GM18873 (cell line): ENCODE measurements around the gene ZBTB8A.
A peak's percentile ranks its signal among the peaks of the same experiment; 100 is the strongest.
"Not testable (repeated sequence)": the region's sequence is repeated elsewhere in the genome, so short reads cannot be mapped to it uniquely, and the experiment has no call there.

Source experiments
- ATAC-seq: cut with Tn5 transposase; IDR thresholded peaks from one replicate; pipeline ENCODE4 v1.9.1; 2021; ENCODE audit warnings: mild to moderate bottlenecking, moderate library complexity, moderate number of reproducible peaks; ENCODE audit not compliant: unreplicated experiment, low FRiP score

The ZBTB8A gene

GRCh38 chr1:32618673-32619221 is 79.5 kb downstream of the ZBTB8A start:
- no peak for ATAC-seq

DNA sequence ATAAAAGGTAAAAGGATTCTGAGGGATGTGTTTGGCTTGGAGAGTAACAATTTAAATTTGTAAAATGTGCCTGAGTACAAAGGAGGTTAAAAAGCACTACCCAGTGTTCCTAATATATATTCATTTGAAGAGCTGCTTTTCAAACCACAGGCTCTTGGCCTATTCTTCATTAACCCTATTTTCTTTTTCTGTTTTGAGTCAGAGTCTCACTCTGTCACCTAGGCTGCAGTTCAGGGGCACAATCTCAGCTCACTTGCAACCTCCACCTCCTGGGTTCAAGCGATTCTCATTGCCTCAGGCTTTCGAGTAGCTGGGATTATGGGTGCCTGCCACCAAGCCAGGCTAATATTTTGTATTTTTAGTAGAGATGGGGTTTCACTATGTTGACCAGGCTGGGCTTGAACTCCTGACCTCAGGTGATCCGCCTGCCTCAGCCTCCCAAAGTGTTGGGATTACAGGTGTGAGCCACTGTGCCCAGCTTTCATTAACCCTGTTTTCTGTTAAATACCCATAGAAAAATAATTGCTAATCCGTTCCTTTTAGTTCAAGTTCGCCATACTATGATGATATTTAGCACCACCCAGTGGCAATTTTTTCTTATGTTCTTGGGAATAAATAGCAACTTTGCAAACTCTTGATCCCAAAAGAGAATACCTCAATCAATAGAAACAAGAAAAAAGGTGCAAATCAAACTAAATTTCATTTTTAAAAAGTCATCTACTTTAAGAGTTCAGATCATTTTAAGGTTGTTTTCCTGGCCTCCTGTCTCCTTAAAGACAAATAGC is 80.7 kb downstream of the ZBTB8A start:
- peak; percentile 79 for ATAC-seq

GRCh38 chr1:32622205-32622604 is 83.0 kb downstream of the ZBTB8A start:
- no peak for ATAC-seq

GRCh38 chr1:32622806-32623681 is 83.8 kb downstream of the ZBTB8A start:
- ATAC-seq: no peak

DNA sequence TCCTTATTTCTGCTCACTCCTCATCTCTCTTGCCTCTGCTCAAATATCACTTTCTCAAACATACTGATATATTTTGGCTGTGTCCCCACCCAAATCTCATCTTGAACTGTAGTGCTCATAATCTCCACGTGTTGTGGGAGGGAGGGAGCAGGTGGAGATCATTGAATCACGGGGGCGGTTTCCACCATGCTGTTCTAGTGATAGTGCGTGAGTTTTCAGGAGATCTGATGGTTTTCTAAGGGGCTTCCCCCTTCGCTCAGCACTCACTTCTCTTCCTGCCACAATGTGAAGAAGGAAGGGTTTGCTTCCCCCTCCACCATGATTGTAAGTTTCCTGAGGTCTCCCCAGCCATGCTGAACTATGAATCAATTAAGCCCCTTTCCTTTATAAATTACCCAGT is 84.5 kb downstream of the ZBTB8A start:
- no peak for ATAC-seq

- ATAC-seq: no peak
These were observed 86.9 kb downstream of the ZBTB8A start for GRCh38 chr1:32626176-32626575.

DNA sequence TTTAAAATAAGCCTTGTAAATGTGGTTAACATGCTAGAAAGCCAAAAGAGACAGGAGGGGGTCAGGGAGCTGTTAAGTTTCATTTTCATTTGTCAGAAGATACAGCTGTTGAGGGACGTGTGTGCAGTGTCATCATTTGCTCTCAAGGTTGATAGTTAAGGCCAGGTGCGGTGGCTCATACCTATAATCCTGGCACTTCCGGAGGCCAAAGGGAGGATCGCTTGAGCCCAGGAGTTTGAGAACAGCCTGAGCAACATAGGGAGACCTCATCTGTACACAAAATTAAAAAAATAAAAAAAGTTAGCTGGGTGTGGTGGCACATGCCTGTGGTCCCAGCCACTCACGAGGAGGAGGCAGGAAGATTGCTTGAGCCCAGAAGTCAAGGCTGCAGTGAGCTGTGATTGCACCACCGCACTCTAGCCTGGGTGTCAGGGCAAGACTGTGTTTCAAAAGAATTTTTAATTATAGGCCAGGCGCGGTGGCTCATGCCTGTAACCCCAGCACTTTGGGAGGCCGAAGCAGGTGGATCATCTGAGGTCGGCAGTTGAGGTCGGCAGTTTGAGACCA is 88.5 kb downstream of the ZBTB8A start:
- ATAC-seq: no peak

DNA sequence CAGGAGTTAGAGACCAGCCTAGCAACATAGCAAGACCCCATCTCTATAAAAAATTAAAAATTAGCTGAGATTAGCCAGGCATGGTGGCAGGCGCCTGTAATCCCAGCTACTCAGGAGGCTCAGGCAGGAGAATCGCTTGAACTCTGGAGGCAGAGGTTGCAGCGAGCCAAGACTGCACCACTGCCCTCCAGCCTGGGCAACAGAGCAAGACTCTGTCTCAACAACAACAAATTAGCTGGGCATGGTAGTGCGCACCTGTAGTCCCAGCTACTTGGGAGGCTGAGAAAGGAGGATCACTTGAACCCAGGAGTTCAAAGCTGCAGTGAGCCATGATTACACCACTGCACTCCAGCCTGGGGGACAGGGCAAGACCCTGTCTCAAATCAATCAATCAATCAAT is 90.9 kb downstream of the ZBTB8A start:
- not testable (repeated sequence) for ATAC-seq

DNA sequence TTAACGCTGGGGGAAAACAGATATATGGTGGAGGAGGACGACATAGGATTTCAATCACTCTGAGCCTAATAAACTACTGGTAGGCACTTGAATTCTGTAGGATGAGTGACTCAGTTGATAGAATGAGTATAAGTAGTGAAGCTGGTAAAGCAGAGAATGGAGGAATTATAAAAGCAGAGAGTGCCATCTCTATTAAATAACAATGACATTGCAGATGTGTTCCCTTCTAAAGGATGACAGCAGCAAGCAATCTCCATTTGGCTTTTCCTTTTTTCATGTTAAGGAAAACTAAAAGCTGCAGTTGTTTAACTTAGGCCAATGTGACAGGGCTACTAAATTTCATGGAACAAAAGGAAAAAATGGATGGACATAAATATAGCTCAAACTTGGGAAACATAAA is 93.6 kb downstream of the ZBTB8A start:
- no peak for ATAC-seq

DNA sequence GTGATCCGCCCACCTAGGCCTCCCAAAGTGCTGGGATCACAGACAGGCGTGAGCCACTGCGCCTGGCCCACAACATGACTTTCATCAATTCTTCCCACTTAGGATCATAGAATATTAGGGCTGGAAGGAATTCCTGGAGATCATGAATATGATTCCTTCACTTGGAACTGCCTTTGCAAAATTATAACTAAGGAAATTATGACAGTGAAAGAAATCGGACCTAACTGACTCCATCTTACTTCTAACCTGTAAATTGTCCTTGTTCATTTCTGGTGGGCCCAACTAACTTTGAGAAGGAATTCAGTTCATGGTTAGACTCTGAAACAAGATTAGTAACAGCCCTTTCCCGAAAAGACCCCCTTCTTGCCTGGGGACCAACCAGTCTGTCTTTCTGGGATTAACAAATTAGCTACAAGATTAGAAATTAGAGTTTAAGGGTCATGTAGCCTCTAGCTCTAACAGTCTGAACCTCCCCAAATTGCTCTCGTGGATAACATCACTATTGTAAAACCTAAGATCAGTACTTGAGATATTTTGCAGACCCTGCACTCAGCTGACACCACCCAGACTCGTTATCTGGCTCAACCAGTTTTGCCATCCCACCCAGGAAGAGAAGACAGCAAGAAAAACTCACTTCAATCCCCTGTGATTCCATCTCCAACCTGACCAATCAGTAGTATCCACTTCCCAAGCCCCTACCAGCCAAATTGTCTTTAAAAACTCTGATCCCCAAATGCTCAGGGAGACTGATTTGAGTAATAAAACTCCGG is 96.5 kb downstream of the ZBTB8A start:
- ATAC-seq: no peak

GRCh38 chr1:32636914-32637645 is 97.9 kb downstream of the ZBTB8A start:
- ATAC-seq: no peak

DNA sequence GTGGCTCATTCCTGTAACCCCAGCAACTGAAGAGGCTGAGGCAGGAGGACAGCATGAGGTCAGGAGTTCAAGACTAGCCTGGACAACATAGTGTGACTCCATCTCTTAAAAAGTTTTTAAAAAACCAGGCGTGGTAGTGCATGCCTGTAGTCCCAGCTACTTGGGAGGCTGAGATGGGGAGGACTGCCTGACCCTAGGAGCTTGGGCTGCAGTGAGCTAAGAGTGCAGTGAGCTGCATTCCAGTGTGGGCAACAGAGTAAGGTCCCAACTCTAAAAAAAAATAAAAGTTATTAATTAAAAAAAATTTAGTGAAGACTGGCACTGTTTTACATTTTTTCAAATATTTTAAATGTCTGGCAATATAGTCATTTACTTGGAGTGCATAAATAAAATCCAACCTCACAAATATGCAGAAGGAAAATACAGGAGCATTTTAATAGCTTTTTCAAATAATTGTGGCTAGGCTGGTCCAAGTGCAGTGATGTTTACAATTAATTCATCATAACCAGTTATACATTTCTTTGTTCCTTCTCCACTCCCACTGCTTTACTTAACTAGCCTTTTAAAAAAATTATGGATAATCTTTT is 100.4 kb downstream of the ZBTB8A start:
- ATAC-seq: no peak

DNA sequence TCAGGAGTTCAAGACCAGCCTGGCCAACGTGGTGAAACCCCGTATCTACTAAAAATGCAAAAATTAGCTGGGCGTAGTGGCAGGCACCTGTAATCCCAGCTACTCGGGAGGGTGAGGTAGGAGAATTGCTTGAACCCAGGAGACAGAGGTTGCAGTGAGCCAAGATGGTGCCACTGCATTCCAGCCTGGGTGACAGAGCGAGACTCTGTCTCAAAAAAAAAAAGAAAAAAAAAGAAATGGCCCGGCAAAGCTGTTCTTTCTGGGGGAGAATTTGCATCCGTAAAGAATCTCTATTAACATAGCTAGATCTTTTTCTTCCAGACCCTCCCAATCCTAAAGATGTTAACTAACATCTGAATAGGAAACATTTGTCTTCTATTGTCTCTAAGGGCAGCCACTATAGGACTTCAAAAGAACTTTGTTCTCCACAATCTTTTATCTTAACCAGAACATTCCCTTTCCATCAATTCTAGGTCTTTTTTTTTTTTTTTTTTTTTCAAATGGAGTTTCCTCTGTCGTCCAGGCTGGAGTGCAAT is 103.1 kb downstream of the ZBTB8A start:
- ATAC-seq: not testable (repeated sequence)

DNA sequence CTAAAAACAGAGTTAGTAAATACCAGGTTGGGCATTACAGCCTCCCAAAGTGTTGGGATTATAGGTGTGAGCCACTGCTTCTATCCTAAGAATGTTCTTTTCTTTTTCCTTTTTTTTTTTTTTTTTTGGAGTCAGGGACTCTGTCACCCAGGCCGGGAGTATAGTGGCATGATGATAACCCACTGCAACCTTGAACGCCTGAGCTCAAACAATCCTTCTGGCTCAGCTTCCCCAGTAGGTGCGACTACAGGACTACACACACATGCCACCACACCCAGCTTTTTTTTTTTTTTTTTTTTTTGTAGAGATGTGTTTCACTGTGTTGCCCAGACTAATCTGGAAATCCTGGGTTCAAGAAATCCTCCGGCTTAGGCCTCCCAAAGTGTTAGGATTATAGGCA is 105.2 kb downstream of the ZBTB8A start:
- ATAC-seq: no peak

DNA sequence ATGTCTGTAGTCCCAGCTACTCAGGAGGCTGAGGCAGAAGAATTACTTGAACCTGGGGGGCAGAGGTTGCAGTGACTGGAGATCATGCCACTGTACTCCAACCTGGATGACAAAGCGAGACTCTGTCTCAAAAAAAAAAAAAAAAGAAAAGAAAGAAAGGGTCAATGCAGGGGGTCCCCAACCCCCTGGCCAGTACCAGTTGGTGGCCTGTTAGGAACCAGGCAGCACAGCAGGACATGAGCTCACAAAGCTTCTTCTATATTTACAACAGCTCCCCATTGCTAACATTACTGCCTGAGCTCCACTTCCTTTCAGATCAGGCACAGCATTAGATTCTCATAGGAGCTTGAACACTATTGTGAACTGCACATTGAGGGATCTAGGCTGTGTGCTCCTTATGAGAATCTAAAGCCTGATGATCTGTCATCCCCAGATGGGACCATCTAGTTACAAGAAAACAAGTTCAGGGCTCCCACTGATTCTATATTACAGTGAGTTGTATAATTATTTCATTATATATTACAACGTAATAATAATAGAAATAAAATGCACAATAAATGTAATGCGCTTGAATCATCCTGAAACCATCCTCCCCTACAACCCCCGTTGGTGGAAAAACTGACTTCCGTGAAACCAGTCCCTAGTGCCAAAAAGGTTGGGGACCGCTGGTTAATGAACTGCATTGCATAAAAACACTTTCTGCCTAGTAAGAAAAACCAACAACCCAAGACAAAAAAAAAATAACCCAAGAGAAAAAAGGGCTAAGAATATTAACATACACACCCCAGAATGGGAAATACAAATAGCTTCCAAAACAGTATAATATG is 108.3 kb downstream of the ZBTB8A start:
- ATAC-seq: no peak

DNA sequence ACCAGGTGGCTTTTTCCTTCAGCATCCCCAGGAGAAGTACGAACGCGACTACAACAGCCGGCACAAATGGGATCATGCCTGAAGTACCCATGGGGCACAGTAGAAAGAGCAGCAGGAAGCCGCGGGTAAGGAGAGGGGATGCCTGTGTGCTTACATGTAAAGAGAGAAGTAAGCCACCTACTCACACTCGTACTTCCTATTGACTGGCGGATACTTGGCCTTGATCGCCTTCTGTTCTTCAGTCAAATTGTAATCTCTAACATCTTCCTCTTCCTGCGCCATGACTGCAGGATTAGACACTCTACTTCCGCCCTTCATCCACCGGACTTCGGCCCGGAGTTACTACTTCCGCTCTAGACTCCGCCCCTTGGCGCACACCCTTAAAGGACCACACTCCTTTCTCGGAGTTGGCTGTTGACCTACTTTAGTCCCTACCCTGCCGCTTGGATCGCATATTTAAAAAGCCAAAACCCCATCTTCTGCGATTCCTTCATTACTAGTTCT is 111.1 kb downstream of the ZBTB8A start, which contains the start of gene ZBTB8OS:
ZBTB8OS (minus strand) TSS at position 303 of the 504 bp plus-strand sequence; CDS start at position 282, 21 bp downstream.
- peak; percentile 53 for ATAC-seq

GRCh38 chr1:32650752-32651460 is 111.7 kb downstream of the ZBTB8A start, which contains the start of gene RBBP4:
Gene RBBP4, plus strand, starts transcription at chr1:32651208. Its CDS starts 99 bp downstream, at chr1:32651307.
- ATAC-seq: peak; percentile 74
